Fibroblast of skin of right biceps (primary cell): ENCODE data around the gene DOK7.
"Not testable (repeated sequence)": the region's sequence is repeated elsewhere in the genome, so short reads cannot be mapped to it uniquely, and the experiment has no call there.

Source experiments
- DNase-seq: peaks from one replicate; pipeline ENCODE4 v3.0.0-alpha.2; 2013

DOK7 gene

GRCh38 chr4:3524349-3524748, 61.2 kb downstream of the DOK7 start:
- no peak for DNase-seq

GRCh38 chr4:3524920-3525319, 61.8 kb downstream of the DOK7 start:
- no peak for DNase-seq

- DNase-seq = no peak
These were observed 62.7 kb downstream of the DOK7 start for GRCh38 chr4:3525532-3526430.

- DNase-seq = no peak
These were observed 63.4 kb downstream of the DOK7 start for GRCh38 chr4:3526456-3526855.

- no peak for DNase-seq
These were observed 64.2 kb downstream of the DOK7 start for GRCh38 chr4:3527101-3527913.

- DNase-seq = no peak
These were observed 65.1 kb downstream of the DOK7 start for GRCh38 chr4:3527914-3528876.

- no peak for DNase-seq
These were observed 66.3 kb downstream of the DOK7 start for GRCh38 chr4:3529363-3529762.

GRCh38 chr4:3530051-3530450, 66.9 kb downstream of the DOK7 start:
- DNase-seq = no peak

GRCh38 chr4:3530663-3531254, 67.7 kb downstream of the DOK7 start:
- no peak for DNase-seq

GRCh38 chr4:3531318-3531878, 68.3 kb downstream of the DOK7 start:
- DNase-seq = no peak

GRCh38 chr4:3531879-3532750, 69.0 kb downstream of the DOK7 start, which contains the start of gene LRPAP1:
Gene LRPAP1 (minus strand): TSS chr4:3532422. CDS start chr4:3532412, 10 bp downstream.
- peak; percentile 86 for DNase-seq

GRCh38 chr4:3532751-3533422, 69.8 kb downstream of the DOK7 start:
- DNase-seq = no peak

- no peak for DNase-seq
These were observed 70.3 kb downstream of the DOK7 start for GRCh38 chr4:3533423-3533820.

- DNase-seq = not testable (repeated sequence)
These were observed 72.7 kb downstream of the DOK7 start for GRCh38 chr4:3535812-3536211.

- not testable (repeated sequence) for DNase-seq
These were observed 75.8 kb downstream of the DOK7 start for GRCh38 chr4:3538906-3539305.

- not testable (repeated sequence) for DNase-seq
These were observed 80.3 kb downstream of the DOK7 start for GRCh38 chr4:3543415-3543814.
